GM23248 (cell line): ENCODE results near the gene ST6GALNAC6.

Experiments used
- EZH2 ChIP-seq: fragments of 200-600 bp; sonication (generic); IDR thresholded peaks from 2 replicates; pipeline ENCODE4 v1.6.1; 2018; ENCODE audit warnings: antibody characterized with exemption, mild to moderate bottlenecking; ENCODE audit not compliant: insufficient read depth, poor library complexity, severe bottlenecking
- EZH2phosphoT487 ChIP-seq: fragments of 200-600 bp; sonication (generic); IDR thresholded peaks from 2 replicates; pipeline ENCODE4 v1.6.1; 2018; ENCODE audit warnings: antibody characterized with exemption, moderate library complexity, mild to moderate bottlenecking, low read depth; ENCODE audit not compliant: insufficient read depth

DNA sequence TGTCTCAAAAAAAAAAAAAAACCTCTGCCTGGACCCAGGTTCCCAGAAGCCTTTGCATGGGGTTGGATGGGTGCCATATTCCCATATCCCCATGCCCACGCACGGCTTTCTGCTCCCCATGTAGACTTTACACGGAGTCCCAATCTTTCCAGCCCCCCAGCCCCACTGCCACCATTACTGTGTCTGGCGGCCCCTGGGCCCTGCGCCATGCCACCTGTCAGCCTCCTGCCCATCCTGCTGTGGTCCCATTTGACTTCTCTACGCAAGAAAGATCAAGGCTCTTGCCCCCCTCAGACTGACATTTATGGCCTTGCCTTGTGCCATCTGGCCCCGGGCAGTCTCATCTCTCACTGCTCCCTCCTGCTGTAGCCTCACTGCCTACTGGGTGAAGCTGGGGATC lies 15.4 kb downstream of the ST6GALNAC6 start:
- no peak for TF ChIP-seq EZH2
- TF ChIP-seq EZH2phosphoT487: no peak
